PC-3 (cell line): ENCODE data around the gene PPP1R3F. TPM values are rescaled to one million over a fixed set of nuclear protein-coding genes. Genes with fewer than 3 reads are reported as not detected.

Experiments used
- ATAC-seq: fragments of 200-7000 bp; cut with Tn5 transposase; 2 replicates; pipeline ENCODE4 v1.9.1; 2020; ENCODE audit warnings: mild to moderate bottlenecking, moderate library complexity
- BruUV-seq: library from RNA; stranded (reverse); fragments of 400-500 nt; replicated peaks from 2 replicates; lab custom pipeline; 2021; lab: Mats Ljungman, UMichigan
- CTCF ChIA-PET: fragments of 300-600 bp; sonication (Branson Sonifier 250); formaldehyde crosslinking; loops from one replicate; lab custom pipeline; 2022; ENCODE audit warnings: antibody characterized with exemption; lab: Charles Lee
- POLR2A ChIA-PET: fragments of 300-600 bp; sonication (Branson Sonifier 250); formaldehyde crosslinking; loops from one replicate; lab custom pipeline; 2022; ENCODE audit warnings: antibody characterized with exemption; ENCODE audit not compliant: unreplicated experiment; lab: Charles Lee
- DNase-seq: peaks from one replicate; pipeline ENCODE4 v3.0.0-alpha.2; 2015
- H2AFZ ChIP-seq: fragments of 300-600 bp; sonication (generic); 2 replicates; pipeline ENCODE4 v1.6.0; 2016; ENCODE audit warnings: antibody characterized with exemption, low read length
- H3F3A ChIP-seq: fragments of 300-600 bp; sonication (generic); one replicate; pipeline ENCODE4 v1.6.0; 2017; ENCODE audit warnings: antibody characterized with exemption, low read length, control low read depth, mild to moderate bottlenecking; ENCODE audit not compliant: unreplicated experiment
- H3K27ac ChIP-seq: fragments of 300-600 bp; sonication (generic); 2 replicates; pipeline ENCODE4 v1.5.1; 2016; ENCODE audit warnings: mild to moderate bottlenecking, low read length
- H3K27me3 ChIP-seq: fragments of 300-600 bp; sonication (generic); 2 replicates; pipeline ENCODE4 v1.6.1; 2016; ENCODE audit warnings: low read length, mixed read lengths
- H3K36me3 ChIP-seq: fragments of 300-600 bp; sonication (generic); 2 replicates; pipeline ENCODE4 v1.6.1; 2016; ENCODE audit warnings: low read depth, mixed run types, low read length, mixed read lengths
- H3K4me1 ChIP-seq: fragments of 300-600 bp; sonication (generic); 2 replicates; pipeline ENCODE4 v1.5.1; 2016; ENCODE audit warnings: low read length; ENCODE audit not compliant: insufficient read depth
- H3K4me2 ChIP-seq: fragments of 300-600 bp; sonication (generic); 2 replicates; pipeline ENCODE4 v1.6.0; 2016; ENCODE audit warnings: low read length
- H3K4me3 ChIP-seq: fragments of 300-600 bp; sonication (generic); 2 replicates; pipeline ENCODE4 v1.5.1; 2016; ENCODE audit warnings: mild to moderate bottlenecking, low read length, mixed read lengths
- H3K79me2 ChIP-seq: fragments of 300-600 bp; sonication (generic); 2 replicates; pipeline ENCODE4 v1.6.1; 2017; ENCODE audit warnings: low read length, mixed read lengths
- H3K9ac ChIP-seq: fragments of 300-600 bp; sonication (generic); 2 replicates; pipeline ENCODE4 v1.6.0; 2016; ENCODE audit warnings: mild to moderate bottlenecking, low read length
- H3K9me2 ChIP-seq: fragments of 300-600 bp; sonication (generic); replicated peaks from 2 replicates; pipeline ENCODE4 v1.6.1; 2016; ENCODE audit warnings: mixed run types, low read length, mixed read lengths
- H3K9me3 ChIP-seq: fragments of 300-600 bp; sonication (generic); 2 replicates; pipeline ENCODE4 v1.6.1; 2016; ENCODE audit warnings: low read length, mixed read lengths
- H4K20me1 ChIP-seq: fragments of 300-600 bp; sonication (generic); 2 replicates; pipeline ENCODE4 v1.6.1; 2016; ENCODE audit warnings: low read length, mixed read lengths
- EZH2 ChIP-seq: fragments of 300-600 bp; sonication (generic); IDR thresholded peaks from one replicate; pipeline ENCODE4 v1.6.1; 2017; ENCODE audit warnings: antibody characterized with exemption, mild to moderate bottlenecking, low read length; ENCODE audit not compliant: unreplicated experiment
- EZH2phosphoT487 ChIP-seq: fragments of 300-600 bp; sonication (generic); IDR thresholded peaks from 2 replicates; pipeline ENCODE4 v1.6.1; 2018; ENCODE audit warnings: mild to moderate bottlenecking, antibody characterized with exemption, low read length, borderline replicate concordance
- intact Hi-C: fragments of 100-400 bp; cut with micrococcal nuclease; formaldehyde crosslinking; loops from 2 replicates; pipeline ENCODE4 v1.9.0; 2023
- total RNA-seq: library from RNA; depleted of rRNA; stranded (reverse); fragments of >200 nt; gene quantifications from 2 replicates; pipeline ENCODE4 v1.2.3, GENCODE V29; 2014
- TF ChIP-seq, protein P1 (sequence below): fragments of 300-600 bp; sonication (generic); conservative IDR thresholded peaks from 2 replicates; pipeline ENCODE4 v1.5.1; 2017; ENCODE audit warnings: antibody characterized with exemption, low read depth, mild to moderate bottlenecking, low read length

PPP1R3F gene
- total RNA-seq, 1 experiment from 2014 or later, result 11.8 TPM

DNA sequence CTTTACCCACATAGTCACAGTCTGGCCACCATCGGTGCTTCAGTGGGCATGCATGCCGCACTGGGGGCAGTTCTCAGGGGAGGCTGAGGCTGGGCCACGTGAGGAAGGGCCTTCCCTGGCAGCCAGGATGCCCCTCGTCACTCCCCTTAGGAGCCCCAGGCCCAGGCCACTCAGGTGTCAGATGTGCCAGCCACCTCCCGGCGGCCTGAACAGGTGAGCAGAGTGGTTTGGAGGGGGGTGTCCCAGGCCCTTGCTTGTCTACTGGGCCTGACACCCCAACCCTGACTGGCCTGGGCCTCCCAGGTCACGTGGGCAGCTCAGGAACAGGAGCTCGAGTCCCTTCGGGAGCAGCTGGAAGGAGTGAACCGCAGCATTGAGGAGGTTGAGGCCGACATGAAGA, 22.2 kb upstream of the PPP1R3F start:
- peaks cover 7% of the 10 kb centered on the region for H3K4me1 ChIP-seq
- POLR2A ChIA-PET, result no interaction called here
- no peaks in the 10 kb centered on the region for H4K20me1 ChIP-seq
- no peaks in the 10 kb centered on the region for H3F3A ChIP-seq
- DNase-seq (no peak), ATAC-seq (no peak)
- no peak for TF ChIP-seq EZH2phosphoT487
- TF ChIP-seq, protein P1, sequence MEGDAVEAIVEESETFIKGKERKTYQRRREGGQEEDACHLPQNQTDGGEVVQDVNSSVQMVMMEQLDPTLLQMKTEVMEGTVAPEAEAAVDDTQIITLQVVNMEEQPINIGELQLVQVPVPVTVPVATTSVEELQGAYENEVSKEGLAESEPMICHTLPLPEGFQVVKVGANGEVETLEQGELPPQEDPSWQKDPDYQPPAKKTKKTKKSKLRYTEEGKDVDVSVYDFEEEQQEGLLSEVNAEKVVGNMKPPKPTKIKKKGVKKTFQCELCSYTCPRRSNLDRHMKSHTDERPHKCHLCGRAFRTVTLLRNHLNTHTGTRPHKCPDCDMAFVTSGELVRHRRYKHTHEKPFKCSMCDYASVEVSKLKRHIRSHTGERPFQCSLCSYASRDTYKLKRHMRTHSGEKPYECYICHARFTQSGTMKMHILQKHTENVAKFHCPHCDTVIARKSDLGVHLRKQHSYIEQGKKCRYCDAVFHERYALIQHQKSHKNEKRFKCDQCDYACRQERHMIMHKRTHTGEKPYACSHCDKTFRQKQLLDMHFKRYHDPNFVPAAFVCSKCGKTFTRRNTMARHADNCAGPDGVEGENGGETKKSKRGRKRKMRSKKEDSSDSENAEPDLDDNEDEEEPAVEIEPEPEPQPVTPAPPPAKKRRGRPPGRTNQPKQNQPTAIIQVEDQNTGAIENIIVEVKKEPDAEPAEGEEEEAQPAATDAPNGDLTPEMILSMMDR, result no peak
- TF ChIP-seq EZH2, result no peak
- no peak overlapping the region for H3K9ac ChIP-seq
- no peak overlapping the region for H3K4me3 ChIP-seq
- H3K27me3 ChIP-seq, result no peaks in the 10 kb centered on the region
- no peak overlapping the region for H3K27ac ChIP-seq
- no peak overlapping the region for H3K4me2 ChIP-seq
- no peaks in the 10 kb centered on the region for H3K79me2 ChIP-seq
- no peaks in the 10 kb centered on the region for H3K36me3 ChIP-seq
- intact Hi-C loops, result no loop called here
- H3K9me3 ChIP-seq, result no peaks in the 10 kb centered on the region
- CTCF ChIA-PET, result no interaction called here
- H2AFZ ChIP-seq, result no peak overlapping the region
- no TSS peak for BruUV-seq
- no peaks in the 10 kb centered on the region for H3K9me2 ChIP-seq

DNA sequence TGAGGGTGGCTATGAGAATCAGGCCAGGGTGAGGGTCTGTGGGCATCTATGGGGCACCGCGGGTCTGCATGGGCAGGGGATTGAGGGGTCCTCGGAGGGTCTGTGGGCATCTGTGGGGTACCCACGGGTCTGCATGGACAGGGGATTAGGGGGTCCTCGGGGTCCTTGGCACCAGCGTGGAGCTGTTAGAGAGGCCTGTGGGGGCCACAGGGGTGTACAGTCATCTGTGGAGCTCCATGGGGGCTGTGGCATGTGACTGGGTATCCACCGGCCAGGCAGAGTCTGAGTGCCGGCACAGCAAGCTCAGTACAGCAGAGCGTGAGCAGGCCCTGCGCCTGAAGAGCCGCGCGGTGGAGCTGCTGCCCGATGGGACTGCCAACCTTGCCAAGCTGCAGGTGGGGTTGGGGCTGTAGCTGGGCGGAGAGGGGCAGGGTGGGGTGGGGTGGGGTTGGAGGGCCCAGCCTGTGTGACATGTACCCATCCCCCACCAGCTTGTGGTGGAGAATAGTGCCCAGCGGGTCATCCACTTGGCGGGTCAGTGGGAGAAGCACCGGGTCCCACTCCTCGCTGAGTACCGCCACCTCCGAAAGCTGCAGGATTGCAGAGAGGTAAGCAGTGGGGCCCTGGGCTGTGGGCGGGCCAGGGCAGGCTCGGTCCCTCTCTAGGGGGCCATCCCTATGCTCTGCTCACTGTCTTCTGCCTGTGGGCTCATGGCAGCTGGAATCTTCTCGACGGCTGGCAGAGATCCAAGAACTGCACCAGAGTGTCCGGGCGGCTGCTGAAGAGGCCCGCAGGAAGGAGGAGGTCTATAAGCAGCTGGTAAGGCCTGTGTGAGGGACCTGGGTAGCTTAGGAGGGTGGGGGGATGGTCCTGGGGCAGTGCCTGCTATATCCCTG, 21.4 kb upstream of the PPP1R3F start:
- CTCF ChIA-PET, result no interaction called here
- Histone ChIP-seq H3K36me3 (no peaks in the 10 kb centered on the region), H3K9me2 (no peaks in the 10 kb centered on the region), H2AFZ (no peak overlapping the region), H3K27me3 (no peaks in the 10 kb centered on the region), H3K4me2 (no peak overlapping the region), H3F3A (no peaks in the 10 kb centered on the region), H3K79me2 (no peaks in the 10 kb centered on the region), H3K9ac (no peak overlapping the region), H4K20me1 (no peaks in the 10 kb centered on the region), H3K9me3 (no peaks in the 10 kb centered on the region), H3K27ac (no peak overlapping the region), H3K4me1 (no peaks in the 10 kb centered on the region), H3K4me3 (no peak overlapping the region)
- no TSS peak for BruUV-seq
- intact Hi-C loops, result no loop called here
- DNase-seq, result no peak
- no peak for ATAC-seq
- POLR2A ChIA-PET, result no interaction called here
- TF ChIP-seq EZH2phosphoT487, result no peak
- TF ChIP-seq, protein P1, result no peak

DNA sequence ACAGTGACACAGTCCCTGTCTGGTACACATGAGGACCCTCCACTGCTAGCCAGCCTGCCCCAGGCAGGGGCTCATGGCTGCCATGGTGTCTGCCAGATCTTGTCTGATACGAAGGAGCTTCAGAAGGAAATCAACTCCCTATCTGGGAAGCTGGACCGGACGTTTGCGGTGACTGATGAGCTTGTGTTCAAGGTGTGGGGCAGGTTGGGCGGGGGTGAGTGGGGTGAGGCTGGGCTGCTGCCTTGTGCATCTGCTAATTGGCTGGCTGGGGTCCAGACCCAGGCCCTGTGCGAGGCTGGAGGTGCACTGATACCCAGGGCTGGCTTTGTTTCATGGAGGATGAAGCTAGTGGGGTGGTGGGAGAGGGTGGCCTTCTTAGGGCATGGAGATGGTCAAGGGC, 20.5 kb upstream of the PPP1R3F start:
- Histone ChIP-seq H3F3A (no peaks in the 10 kb centered on the region), H3K27me3 (no peaks in the 10 kb centered on the region), H3K9ac (no peak overlapping the region), H3K79me2 (no peaks in the 10 kb centered on the region), H2AFZ (no peak overlapping the region), H3K9me3 (no peaks in the 10 kb centered on the region), H3K4me2 (no peak overlapping the region), H3K4me1 (no peaks in the 10 kb centered on the region), H3K36me3 (no peaks in the 10 kb centered on the region), H3K27ac (no peak overlapping the region), H3K9me2 (no peaks in the 10 kb centered on the region), H3K4me3 (no peak overlapping the region), H4K20me1 (no peaks in the 10 kb centered on the region)
- ATAC-seq (no peak), DNase-seq (no peak)
- no TSS peak for BruUV-seq
- CTCF ChIA-PET, result no interaction called here
- TF ChIP-seq EZH2 (no peak), EZH2phosphoT487 (no peak)
- TF ChIP-seq, protein P1, result no peak
- intact Hi-C loops, result no loop called here
- POLR2A ChIA-PET, result no interaction called here
